H1 (cell line): ENCODE data around the gene BTNL3. TPM values are rescaled to one million over a fixed set of nuclear protein-coding genes. Genes with fewer than 3 reads are reported as not detected.

Experiments
- CTCF ChIA-PET: fragments of 300-600 bp; sonication (Branson Sonifier 250); formaldehyde crosslinking; loops from one replicate; lab custom pipeline; 2021; ENCODE audit not compliant: partially characterized antibody; lab: Charles Lee
- POLR2A ChIA-PET: fragments of 300-600 bp; sonication (Branson Sonifier 250); formaldehyde crosslinking; loops from one replicate; lab custom pipeline; 2021; ENCODE audit warnings: inconsistent platforms; ENCODE audit not compliant: partially characterized antibody; lab: Charles Lee
- DNase-seq, 2 experiments: peaks; one replicate each; pipeline versions ENCODE4 v3.0.0 to v3.0.0-alpha.2; 2010 to 2022; ENCODE audit warnings: low spot score in 2 of 2, low read depth in 1 of 2, mixed read lengths in 1 of 2
- FAIRE-seq: peaks from 2 replicates; lab custom pipeline; 2011; peaks lifted over from hg19 to GRCh38; lab: Jason Lieb, UNC
- H2AFZ ChIP-seq: 2 replicates; pipeline ENCODE4 v1.8.1; 2012; ENCODE audit warnings: low read length, inconsistent platforms
- H2AK5ac ChIP-seq: 2 replicates; pipeline ENCODE4 v1.6.1; 2013; ENCODE audit warnings: low read depth, low read length
- H2BK120ac ChIP-seq: replicated peaks from 2 replicates; pipeline ENCODE3; 2013; ENCODE audit warnings: low read depth, low read length, inconsistent platforms
- H2BK12ac ChIP-seq: 2 replicates; pipeline ENCODE4 v1.6.1; 2013; ENCODE audit warnings: low read depth, low read length
- H2BK15ac ChIP-seq: 2 replicates; pipeline ENCODE4 v1.6.1; 2013; ENCODE audit warnings: low read length
- H2BK20ac ChIP-seq: 2 replicates; pipeline ENCODE4 v1.6.1; 2013; ENCODE audit warnings: low read length
- H2BK5ac ChIP-seq: 2 replicates; pipeline ENCODE4 v1.6.1; 2013; ENCODE audit warnings: low read depth, low read length
- H3K14ac ChIP-seq: 2 replicates; pipeline ENCODE4 v1.6.1; 2013; ENCODE audit warnings: inconsistent platforms; ENCODE audit not compliant: insufficient read length
- H3K18ac ChIP-seq: 2 replicates; pipeline ENCODE4 v1.6.1; 2013; ENCODE audit warnings: low read length; ENCODE audit errors: extremely low read depth
- H3K23ac ChIP-seq: 2 replicates; pipeline ENCODE4 v1.6.1; 2013; ENCODE audit warnings: inconsistent platforms; ENCODE audit not compliant: insufficient read length
- H3K23me2 ChIP-seq: 2 replicates; pipeline ENCODE4 v1.6.1; 2013; ENCODE audit warnings: low read depth, low read length
- H3K27ac ChIP-seq: 2 replicates; pipeline ENCODE4 v1.6.1; 2011; ENCODE audit warnings: low read depth, low read length, inconsistent platforms
- H3K27me3 ChIP-seq, 4 experiments: replicated peaks in 1 of 4; 1 replicate in 1 of 4; 2 replicates in 3 of 4; pipeline versions ENCODE4 v1.6.1 to v1.8.1; 2011 to 2013; ENCODE audit warnings: low read length in 3 of 4, mild to moderate bottlenecking in 3 of 4, inconsistent platforms in 2 of 4, mixed read lengths in 2 of 4, moderate library complexity in 1 of 4; ENCODE audit not compliant: control insufficient read depth in 3 of 4, insufficient read depth in 3 of 4; ENCODE audit errors: extremely low read depth in 1 of 4
- H3K36me3 ChIP-seq, 4 experiments: 2 replicates each; pipeline versions ENCODE4 v1.6.1 to v1.8.1; 2011 to 2013; ENCODE audit warnings: mild to moderate bottlenecking in 4 of 4, low read length in 3 of 4, moderate library complexity in 2 of 4, control low read depth in 1 of 4, inconsistent platforms in 1 of 4; ENCODE audit not compliant: insufficient read depth in 4 of 4, control insufficient read depth in 2 of 4
- H3K4ac ChIP-seq: replicated peaks from 2 replicates; pipeline ENCODE3; 2013; ENCODE audit warnings: low read length, low read depth, mixed read lengths, inconsistent platforms; ENCODE audit not compliant: insufficient read length
- H3K4me1 ChIP-seq, 4 experiments: replicated peaks in 1 of 4; 1 replicate in 1 of 4; 2 replicates in 3 of 4; pipeline versions ENCODE4 v1.6.1 to v1.8.1; 2011 to 2013; ENCODE audit warnings: low read length in 3 of 4, inconsistent platforms in 2 of 4, mixed read lengths in 1 of 4; ENCODE audit not compliant: insufficient read depth in 4 of 4, control insufficient read depth in 3 of 4
- H3K4me2 ChIP-seq, 2 experiments: 2 replicates each; pipeline versions ENCODE4 v1.6.1 to v1.8.1; 2011 to 2013; ENCODE audit warnings: low read depth in 2 of 2, low read length in 2 of 2, control low read depth in 1 of 2, inconsistent platforms in 1 of 2, mild to moderate bottlenecking in 1 of 2; ENCODE audit not compliant: insufficient read depth in 1 of 2
- H3K4me3 ChIP-seq, 4 experiments: fragments of 200-600, 300-600 bp in 1 of 4; sonication (generic), shearing (Covaris generic), sonication (Bioruptor Twin) in 1 of 4; 2 replicates each; pipeline versions ENCODE4 v1.5.1 to v1.8.1; 2011 to 2016; ENCODE audit warnings: low read length in 4 of 4, low read depth in 3 of 4, control low read depth in 2 of 4, inconsistent platforms in 2 of 4, mild to moderate bottlenecking in 2 of 4, mixed read lengths in 1 of 4, moderate library complexity in 1 of 4; ENCODE audit not compliant: insufficient read depth in 2 of 4; ENCODE audit errors: extremely low read depth in 1 of 4
- H3K56ac ChIP-seq: replicated peaks from 2 replicates; pipeline ENCODE3; 2013; ENCODE audit warnings: low read depth, mild to moderate bottlenecking, mixed read lengths, low read length, inconsistent platforms; ENCODE audit not compliant: insufficient read length
- H3K79me1 ChIP-seq: 2 replicates; pipeline ENCODE4 v1.6.1; 2013; ENCODE audit warnings: low read depth, low read length, control low read depth
- H3K79me2 ChIP-seq, 2 experiments: 2 replicates each; pipeline versions ENCODE4 v1.6.1 to v1.8.1; 2012 to 2013; ENCODE audit warnings: low read length in 2 of 2, mild to moderate bottlenecking in 2 of 2, inconsistent platforms in 1 of 2; ENCODE audit not compliant: insufficient read depth in 2 of 2, control insufficient read depth in 1 of 2
- H3K9ac ChIP-seq, 4 experiments: replicated peaks in 1 of 4; 1 replicate in 1 of 4; 2 replicates in 3 of 4; pipeline versions ENCODE4 v1.6.1 to v1.8.1; 2011 to 2013; ENCODE audit warnings: low read depth in 3 of 4, low read length in 3 of 4, control low read depth in 2 of 4, mild to moderate bottlenecking in 2 of 4, moderate library complexity in 2 of 4, inconsistent platforms in 1 of 4; ENCODE audit errors: extremely low read depth in 1 of 4
- H3K9me3 ChIP-seq, 2 experiments: 2 replicates each; pipeline versions ENCODE4 v1.6.1 to v1.8.1; 2012 to 2013; ENCODE audit warnings: mild to moderate bottlenecking in 2 of 2, moderate library complexity in 2 of 2, control low read depth in 1 of 2, inconsistent platforms in 1 of 2, low read depth in 1 of 2, low read length in 1 of 2, mixed read lengths in 1 of 2; ENCODE audit not compliant: insufficient read depth in 2 of 2
- H4K20me1 ChIP-seq, 2 experiments: replicated peaks in 1 of 2; 2 replicates each; pipeline versions ENCODE3 to v1.8.1; 2011 to 2013; ENCODE audit warnings: inconsistent platforms in 2 of 2, low read length in 2 of 2, mild to moderate bottlenecking in 1 of 2; ENCODE audit not compliant: insufficient read depth in 2 of 2, control insufficient read depth in 1 of 2
- H4K5ac ChIP-seq: 2 replicates; pipeline ENCODE4 v1.6.1; 2013; ENCODE audit warnings: low read length, low read depth, mixed read lengths, inconsistent platforms; ENCODE audit not compliant: insufficient read length
- H4K8ac ChIP-seq: 2 replicates; pipeline ENCODE4 v1.8.0; 2013; ENCODE audit warnings: mild to moderate bottlenecking, moderate library complexity, low read length, inconsistent platforms; ENCODE audit not compliant: insufficient read depth; ENCODE audit errors: extremely low read depth
- H4K91ac ChIP-seq: replicated peaks from 2 replicates; pipeline ENCODE3; 2013; ENCODE audit warnings: low read length, mixed read lengths, inconsistent platforms; ENCODE audit not compliant: insufficient read length
- TEAD4 ChIP-seq: IDR thresholded peaks from 2 replicates; pipeline ENCODE4 v1.6.1; 2012; ENCODE audit warnings: low read depth, low read length, inconsistent platforms, mixed read lengths
- WGBS, 2 experiments: shearing (Covaris generic) in 1 of 2; methylation state at CpG; one replicate each; pipeline versions ENCODE4 v1.1.6 to v1.1.7; 2013 to 2015; ENCODE audit warnings: low lambda C conversion rate in 2 of 2, mixed read lengths in 2 of 2, inconsistent platforms in 1 of 2, low coverage in 1 of 2, missing lambda C conversion rate in 1 of 2; ENCODE audit not compliant: insufficient replicate concordance in 2 of 2, insufficient coverage in 1 of 2, insufficient read length in 1 of 2; ENCODE audit errors: extremely low coverage in 1 of 2, missing lambda C conversion rate in 1 of 2; 5-methylcytosine and 5-hydroxymethylcytosine counted together
- polyA plus RNA-seq, 7 experiments: library from polyadenylated mRNA; depleted of rRNA in 3 of 7; stranded (reverse) in 5 of 7; unstranded in 2 of 7; fragments of >200 nt in 5 of 7; fragments of 200-250 nt in 2 of 7; gene quantifications; 1 replicate in 5 of 7; 2 replicates in 1 of 7; 4 replicates in 1 of 7; pipeline versions ENCODE4 v1.2.1 to v1.2.3, GENCODE V29; 2011 to 2013; ENCODE audit warnings: missing spikeins in 2 of 7, mixed read lengths in 2 of 7
- total RNA-seq: library from RNA; stranded (reverse); fragmentation: NEBNext Ultra II Directional; extraction: Animal tissue kit (Norgen Biotek cat#: 25700); gene quantifications from 2 replicates; pipeline ENCODE4 v1.2.1, GENCODE V29; 2021

The BTNL3 gene
- total and polyA plus RNA-seq, 2 of the 8 experiments (the other 6 are each of a cell fraction or from before 2014, with no cell fraction given): not detected

DNA sequence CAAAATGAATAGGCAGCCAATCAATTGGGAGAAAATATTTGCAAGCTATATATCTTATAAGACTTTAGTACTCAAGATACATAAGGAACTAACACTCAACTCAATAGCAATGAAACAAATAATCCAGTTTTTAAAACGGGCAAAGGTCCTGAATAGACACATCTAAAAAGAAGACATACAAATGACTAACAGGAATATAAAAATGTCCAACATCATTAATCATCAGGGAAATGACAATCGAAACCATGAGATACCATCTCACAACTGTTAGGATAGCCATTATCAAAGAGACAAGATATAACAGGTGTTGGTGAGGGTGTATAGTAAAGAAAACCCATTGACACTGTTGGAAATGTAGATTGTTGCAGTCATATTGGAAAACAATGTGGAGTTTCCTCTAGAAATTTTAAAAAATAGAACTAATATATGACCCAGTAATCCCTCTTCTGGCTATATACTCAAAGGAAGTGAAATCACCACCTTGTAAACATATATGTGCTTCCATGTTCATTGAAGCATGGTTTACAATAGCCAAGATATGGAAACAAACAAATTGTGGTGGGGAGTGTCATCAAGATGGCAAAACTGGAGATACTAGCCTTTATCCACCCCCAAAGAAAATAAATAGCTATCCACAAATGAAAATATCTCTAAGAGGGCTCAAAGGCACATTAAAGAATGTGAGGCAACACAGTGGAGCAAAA, 13.9 kb upstream of the BTNL3 start:
- Histone ChIP-seq H3K9me3 (peaks cover 13 to 18% of the 10 kb centered on the region in 2 experiments; a peak in 3 of 4 replicates), H2BK5ac (no peak overlapping the region), H3K4me2 (no peak overlapping the region), H3K56ac (no peak overlapping the region), H3K23me2 (no peaks in the 10 kb centered on the region), H4K5ac (no peak overlapping the region), H3K79me2 (no peaks in the 10 kb centered on the region), H3K36me3 (no peaks in the 10 kb centered on the region), H4K91ac (no peak overlapping the region), H3K18ac (no peak overlapping the region), H3K27me3 (no peaks in the 10 kb centered on the region), H3K4me3 (no peak overlapping the region), H3K9ac (no peak overlapping the region), H2BK120ac (no peak overlapping the region), H3K23ac (no peak overlapping the region), H2AK5ac (no peak overlapping the region), H3K4ac (no peak overlapping the region), H2BK12ac (no peak overlapping the region), H3K14ac (no peak overlapping the region), H4K20me1 (no peaks in the 10 kb centered on the region), H3K4me1 (no peaks in the 10 kb centered on the region), H2AFZ (no peak overlapping the region), H4K8ac (no peak overlapping the region), H3K27ac (no peak overlapping the region), H2BK20ac (no peak overlapping the region), H3K79me1 (no peaks in the 10 kb centered on the region), H2BK15ac (no peak overlapping the region)
- FAIRE-seq (no peak), DNase-seq (no peak)
- TF ChIP-seq TEAD4: no peak
- POLR2A ChIA-PET: no interaction called here
- 86% methylated on average over 2 of the region's 2 CpGs; no CpG with 5 or more reads in 1 of the 2 experiments for WGBS, 2 experiments
- CTCF ChIA-PET: interaction anchor here (1.0 kb wide), 1 partner anchor 21 kb away, joined by 3 read pairs; no protein-coding TSS in a partner anchor
